ENCODE data around the gene CPS1. TPM values are rescaled to one million over a fixed set of nuclear protein-coding genes. Genes with fewer than 3 reads are reported as not detected.

The CPS1 gene
- total RNA-seq, 1 experiment from 2014 or later: 9.0 TPM

- no peak for TF ChIP-seq AFF4 (CRISPR knock-in tag; IDR thresholded peaks at IDR 0.05; ENCODE audit: borderline replicate concordance)
Measured at GRCh38 chr2:210562091-210562490, 5.7 kb downstream of the CPS1 start (continued).

- ChIA-PET CTCF (interaction anchor here (0.8 kb wide), 1 partner anchor 60 kb away, joined by 3 read pairs; no protein-coding TSS in a partner anchor), POLR2A (no interaction called here)
- Mint-ChIP-seq H3K36me3 (no peaks in the 10 kb centered on the region), H3K4me1 (peaks cover 24% of the 10 kb centered on the region), H3K4me3 (no peak overlapping the region), H3K27me3 (ENCODE audit: low read depth) (no peaks in the 10 kb centered on the region), H3K9me3 (no peaks in the 10 kb centered on the region), H3K27ac (no peak overlapping the region)
- TF ChIP-seq ZNF232 (CRISPR knock-in tag; IDR thresholded peaks at IDR 0.05) (no peak), NFATC4 (CRISPR knock-in tag; IDR thresholded peaks at IDR 0.05) (no peak), GTF2I (CRISPR knock-in tag; conservative IDR thresholded peaks at IDR 0.05) (no peak), FOXJ3 (CRISPR knock-in tag; IDR thresholded peaks at IDR 0.05; ENCODE audit: borderline replicate concordance) (no peak), FOXP1 (CRISPR knock-in tag; IDR thresholded peaks at IDR 0.05; ENCODE audit: borderline replicate concordance) (no peak), ARID4B (CRISPR knock-in tag; IDR thresholded peaks at IDR 0.05; ENCODE audit: borderline replicate concordance) (no peak), E2F5 (CRISPR knock-in tag; IDR thresholded peaks at IDR 0.05) (no peak), ELF4 (CRISPR knock-in tag; IDR thresholded peaks at IDR 0.05; ENCODE audit: low read depth) (no peak)
- ATAC-seq (no peak), DNase-seq (ENCODE audit: low spot score) (no peak)
Measured at GRCh38 chr2:210562502-210563080, 6.2 kb downstream of the CPS1 start.

GRCh38 chr2:210567279-210567678, 10.9 kb downstream of the CPS1 start:
- ChIA-PET CTCF (no interaction called here), POLR2A (no interaction called here)
- DNase-seq (ENCODE audit: low spot score): no peak
- no peaks in the 10 kb centered on the region for H3K27me3 Mint-ChIP-seq (ENCODE audit: low read depth)
- TF ChIP-seq ZNF425 (CRISPR knock-in tag; conservative IDR thresholded peaks at IDR 0.05) (no peak), CBFB (CRISPR knock-in tag; IDR thresholded peaks at IDR 0.05; ENCODE audit: low read depth) (no peak), TP53 (CRISPR knock-in tag; IDR thresholded peaks at IDR 0.05) (no peak), ZBTB21 (CRISPR knock-in tag; IDR thresholded peaks at IDR 0.05; ENCODE audit: borderline replicate concordance) (no peak), FOXP4 (CRISPR knock-in tag; IDR thresholded peaks at IDR 0.05) (no peak), E2F5 (CRISPR knock-in tag; IDR thresholded peaks at IDR 0.05) (no peak), JAZF1 (CRISPR knock-in tag; IDR thresholded peaks at IDR 0.05) (no peak)
- no peak for ATAC-seq
- H3K4me3 Mint-ChIP-seq: no peak overlapping the region
- H3K27ac Mint-ChIP-seq: no peak overlapping the region
- peaks cover 21% of the 10 kb centered on the region for H3K4me1 Mint-ChIP-seq
- H3K36me3 Mint-ChIP-seq: no peaks in the 10 kb centered on the region
- no peaks in the 10 kb centered on the region for H3K9me3 Mint-ChIP-seq
